NCI-H1694 (cell line): ENCODE measurements around the gene GPR75.
"Not testable (repeated sequence)": the region's sequence is repeated elsewhere in the genome, so short reads cannot be mapped to it uniquely, and the experiment has no call there.

ENCODE experiments used
- DNase-seq: peaks from one replicate; lab custom pipeline; 2025; lab: John Stamatoyannopoulos, UW

Gene GPR75

GRCh38 chr2:53852532-53852931 lies 7.2 kb downstream of the GPR75 start:
- no peak for DNase-seq

GRCh38 chr2:53851052-53851757 lies 8.6 kb downstream of the GPR75 start:
- DNase-seq, result not testable (repeated sequence)

GRCh38 chr2:53848062-53848461 lies 11.7 kb downstream of the GPR75 start:
- no peak for DNase-seq

GRCh38 chr2:53843595-53843994 lies 16.2 kb downstream of the GPR75 start:
- DNase-seq, result no peak

- DNase-seq, result no peak
Observed at GRCh38 chr2:53842891-53843290, 16.9 kb downstream of the GPR75 start.

- DNase-seq, result not testable (repeated sequence)
Observed at GRCh38 chr2:53841651-53842050, 18.1 kb downstream of the GPR75 start.

GRCh38 chr2:53840580-53840979 lies 19.2 kb downstream of the GPR75 start:
- no peak for DNase-seq

- not testable (repeated sequence) for DNase-seq
Observed at GRCh38 chr2:53829980-53830290, 29.8 kb downstream of the GPR75 start.

- no peak for DNase-seq
Observed at GRCh38 chr2:53829273-53829979, 30.3 kb downstream of the GPR75 start.

GRCh38 chr2:53828331-53828730 lies 31.4 kb downstream of the GPR75 start:
- no peak for DNase-seq

- DNase-seq, result no peak
Observed at GRCh38 chr2:53827398-53828175, 32.2 kb downstream of the GPR75 start.

- no peak for DNase-seq
Observed at GRCh38 chr2:53826587-53827397, 33.0 kb downstream of the GPR75 start.

GRCh38 chr2:53826030-53826410 lies 33.7 kb downstream of the GPR75 start:
- DNase-seq, result no peak

- DNase-seq, result not testable (repeated sequence)
Observed at GRCh38 chr2:53823639-53824038, 36.1 kb downstream of the GPR75 start.

- no peak for DNase-seq
Observed at GRCh38 chr2:53821810-53822209, 38.0 kb downstream of the GPR75 start.

GRCh38 chr2:53820711-53821110 lies 39.1 kb downstream of the GPR75 start:
- DNase-seq, result no peak

GRCh38 chr2:53820048-53820447 lies 39.7 kb downstream of the GPR75 start:
- DNase-seq, result no peak

GRCh38 chr2:53819634-53820033 lies 40.1 kb downstream of the GPR75 start:
- no peak for DNase-seq

GRCh38 chr2:53818854-53819435 lies 40.8 kb downstream of the GPR75 start:
- no peak for DNase-seq

- DNase-seq, result no peak
Observed at GRCh38 chr2:53813151-53813550, 46.6 kb downstream of the GPR75 start.

GRCh38 chr2:53811601-53812000 lies 48.2 kb downstream of the GPR75 start:
- no peak for DNase-seq
